SW480 (cell line): ENCODE results near the gene CBFA2T3.

Experiments used
- DNase-seq: peaks from one replicate; pipeline ENCODE4 v3.0.0-alpha.2; 2016; ENCODE audit warnings: low spot score

The CBFA2T3 gene

GRCh38 chr16:88856828-88857727, 119.9 kb downstream of the CBFA2T3 start, which contains the start of the genes GALNS and TRAPPC2L:
Gene GALNS, minus strand, starts transcription at chr16:88856947. Its CDS starts 70 bp downstream, at chr16:88856877.
Gene TRAPPC2L, plus strand, starts transcription at chr16:88857127. Its CDS starts 24 bp downstream, at chr16:88857151.
- DNase-seq, result peak; percentile 89

GRCh38 chr16:88856122-88856827, 120.7 kb downstream of the CBFA2T3 start:
- no peak for DNase-seq

GRCh38 chr16:88855736-88856121, 121.3 kb downstream of the CBFA2T3 start:
- no peak for DNase-seq

GRCh38 chr16:88855176-88855575, 121.8 kb downstream of the CBFA2T3 start:
- DNase-seq, result no peak

- DNase-seq, result no peak
These were observed 122.5 kb downstream of the CBFA2T3 start for GRCh38 chr16:88854306-88855111.

GRCh38 chr16:88853325-88853941, 123.6 kb downstream of the CBFA2T3 start:
- DNase-seq, result no peak

GRCh38 chr16:88851616-88852015, 125.4 kb downstream of the CBFA2T3 start:
- DNase-seq, result no peak

- no peak for DNase-seq
These were observed 126.3 kb downstream of the CBFA2T3 start for GRCh38 chr16:88850531-88851199.

- no peak for DNase-seq
These were observed 128.4 kb downstream of the CBFA2T3 start for GRCh38 chr16:88848557-88848956.

GRCh38 chr16:88847654-88848053, 129.4 kb downstream of the CBFA2T3 start:
- no peak for DNase-seq

- DNase-seq, result no peak
These were observed 130.9 kb downstream of the CBFA2T3 start for GRCh38 chr16:88846088-88846487.

- DNase-seq, result no peak
These were observed 132.5 kb downstream of the CBFA2T3 start for GRCh38 chr16:88844419-88845036.

GRCh38 chr16:88843256-88843655, 133.8 kb downstream of the CBFA2T3 start:
- no peak for DNase-seq

- DNase-seq, result no peak
These were observed 134.2 kb downstream of the CBFA2T3 start for GRCh38 chr16:88842806-88843205.

GRCh38 chr16:88842308-88842756, 134.7 kb downstream of the CBFA2T3 start:
- DNase-seq, result no peak

GRCh38 chr16:88841521-88842307, 135.3 kb downstream of the CBFA2T3 start:
- DNase-seq, result no peak

- no peak for DNase-seq
These were observed 136.3 kb downstream of the CBFA2T3 start for GRCh38 chr16:88840600-88841215.

GRCh38 chr16:88839745-88840599, 137.0 kb downstream of the CBFA2T3 start:
- no peak for DNase-seq
